H9 (cell line): ENCODE data around the gene FAM184A. TPM values are rescaled to one million over a fixed set of nuclear protein-coding genes. Genes with fewer than 3 reads are reported as not detected.

Source experiments
- DNase-seq: peaks from one replicate; pipeline ENCODE4 v3.0.0-alpha.2; 2017
- H2AFZ ChIP-seq: one replicate; pipeline ENCODE4 v1.6.1; 2013; ENCODE audit warnings: mild to moderate bottlenecking, low read length, control low read depth, moderate library complexity
- H2AK5ac ChIP-seq: 2 replicates; pipeline ENCODE4 v1.6.1; 2013; ENCODE audit warnings: low read length, control low read depth, mixed read lengths; ENCODE audit not compliant: insufficient read length
- H2BK120ac ChIP-seq: one replicate; pipeline ENCODE4 v1.6.1; 2013; ENCODE audit warnings: low read depth, mild to moderate bottlenecking, low read length, control low read depth, inconsistent platforms; ENCODE audit not compliant: poor library complexity, severe bottlenecking
- H2BK12ac ChIP-seq: 2 replicates; pipeline ENCODE4 v1.6.1; 2013; ENCODE audit warnings: low read length, control low read depth, mixed read lengths, low read depth; ENCODE audit not compliant: insufficient read length
- H2BK15ac ChIP-seq: 2 replicates; pipeline ENCODE4 v1.6.1; 2013; ENCODE audit warnings: low read depth, low read length, control low read depth
- H2BK20ac ChIP-seq: one replicate; pipeline ENCODE4 v1.6.1; 2013; ENCODE audit warnings: low read depth, mild to moderate bottlenecking, low read length, control low read depth, inconsistent platforms; ENCODE audit not compliant: poor library complexity, severe bottlenecking
- H2BK5ac ChIP-seq: 2 replicates; pipeline ENCODE4 v1.6.1; 2013; ENCODE audit warnings: low read length, control low read depth, mixed read lengths; ENCODE audit not compliant: insufficient read length
- H3K14ac ChIP-seq: 2 replicates; pipeline ENCODE4 v1.6.1; 2013; ENCODE audit warnings: low read length, control low read depth; ENCODE audit not compliant: insufficient read depth
- H3K18ac ChIP-seq: 2 replicates; pipeline ENCODE4 v1.6.1; 2013; ENCODE audit warnings: low read depth, mild to moderate bottlenecking, mixed read lengths, low read length, control low read depth; ENCODE audit not compliant: insufficient read length
- H3K23ac ChIP-seq: 2 replicates; pipeline ENCODE4 v1.6.1; 2013; ENCODE audit warnings: low read length, control low read depth, mixed read lengths, low read depth; ENCODE audit not compliant: insufficient read length
- H3K23me2 ChIP-seq: 2 replicates; pipeline ENCODE4 v1.6.1; 2013; ENCODE audit warnings: low read depth, mild to moderate bottlenecking, mixed read lengths, low read length, control low read depth; ENCODE audit not compliant: insufficient read length, poor library complexity, severe bottlenecking
- H3K27ac ChIP-seq: 2 replicates; pipeline ENCODE4 v1.5.1; 2013; ENCODE audit warnings: low read length, control low read depth, mixed read lengths, low read depth; ENCODE audit not compliant: insufficient read length
- H3K27me3 ChIP-seq: 2 replicates; pipeline ENCODE4 v1.6.1; 2013; ENCODE audit warnings: low read length, control low read depth, inconsistent platforms; ENCODE audit not compliant: insufficient read depth
- H3K4ac ChIP-seq: 2 replicates; pipeline ENCODE4 v1.6.1; 2013; ENCODE audit warnings: low read depth, mild to moderate bottlenecking, control low read depth, inconsistent platforms, low read length, moderate library complexity
- H3K4me1 ChIP-seq: 2 replicates; pipeline ENCODE4 v1.6.1; 2013; ENCODE audit warnings: low read length, control low read depth, inconsistent platforms; ENCODE audit not compliant: insufficient read depth
- H3K4me2 ChIP-seq: 2 replicates; pipeline ENCODE4 v1.6.1; 2013; ENCODE audit warnings: low read length, control low read depth, mixed read lengths; ENCODE audit not compliant: insufficient read length, insufficient read depth
- H3K56ac ChIP-seq: 2 replicates; pipeline ENCODE4 v1.6.1; 2013; ENCODE audit warnings: low read depth, mild to moderate bottlenecking, mixed read lengths, low read length, control low read depth; ENCODE audit not compliant: insufficient read length
- H3K79me1 ChIP-seq: 2 replicates; pipeline ENCODE4 v1.6.1; 2013; ENCODE audit warnings: low read depth, mild to moderate bottlenecking, moderate library complexity, low read length, control low read depth, inconsistent platforms; ENCODE audit not compliant: insufficient read depth, poor library complexity, severe bottlenecking
- H3K79me2 ChIP-seq: 2 replicates; pipeline ENCODE4 v1.6.1; 2013; ENCODE audit warnings: low read length, control low read depth, inconsistent platforms; ENCODE audit not compliant: insufficient read depth
- H3K9ac ChIP-seq: 2 replicates; pipeline ENCODE4 v1.6.1; 2013; ENCODE audit warnings: low read length, control low read depth, mixed read lengths; ENCODE audit not compliant: insufficient read length; ENCODE audit errors: extremely low read depth
- H3K9me3 ChIP-seq: one replicate; pipeline ENCODE4 v1.6.1; 2013; ENCODE audit warnings: low read depth, low read length, inconsistent platforms; ENCODE audit not compliant: control insufficient read depth
- H3T11ph ChIP-seq: one replicate; pipeline ENCODE4 v1.6.1; 2013; ENCODE audit warnings: mild to moderate bottlenecking, low read length, control low read depth, inconsistent platforms
- H4K20me1 ChIP-seq: one replicate; pipeline ENCODE4 v1.6.1; 2013; ENCODE audit not compliant: control insufficient read depth, insufficient read length, insufficient read depth
- H4K5ac ChIP-seq: 2 replicates; pipeline ENCODE4 v1.6.1; 2013; ENCODE audit warnings: low read depth, mild to moderate bottlenecking, mixed read lengths, low read length, control low read depth; ENCODE audit not compliant: insufficient read length
- H4K8ac ChIP-seq: replicated peaks from 2 replicates; pipeline ENCODE4 v1.6.1; 2013; ENCODE audit warnings: low read length, control low read depth, mixed read lengths, low read depth; ENCODE audit not compliant: insufficient read length
- H4K91ac ChIP-seq: 2 replicates; pipeline ENCODE4 v1.6.1; 2013; ENCODE audit warnings: low read depth, mild to moderate bottlenecking, moderate library complexity, mixed read lengths, low read length, control low read depth; ENCODE audit not compliant: insufficient read length
- H3K27ac Mint-ChIP-seq, 3 experiments: 2 replicates in 2 of 3; 3 replicates in 1 of 3; pipeline ENCODE4 v1.8.0; 2020 to 2021; ENCODE audit warnings: mixed read lengths in 3 of 3, mild to moderate bottlenecking in 1 of 3, moderate library complexity in 1 of 3
- H3K27me3 Mint-ChIP-seq: 2 replicates; pipeline ENCODE4 v1.8.0; 2021; ENCODE audit warnings: low read depth, mild to moderate bottlenecking, moderate library complexity, mixed read lengths
- H3K36me3 Mint-ChIP-seq, 3 experiments: 2 replicates in 2 of 3; 3 replicates in 1 of 3; pipeline ENCODE4 v1.8.0; 2020 to 2021; ENCODE audit warnings: low read depth in 3 of 3, mixed read lengths in 3 of 3; ENCODE audit not compliant: insufficient read depth in 1 of 3
- H3K4me1 Mint-ChIP-seq, 2 experiments: 2 replicates each; pipeline ENCODE4 v1.8.0; 2020; ENCODE audit warnings: mixed read lengths in 2 of 2
- H3K4me3 Mint-ChIP-seq, 2 experiments: 2 replicates in 1 of 2; 3 replicates in 1 of 2; pipeline ENCODE4 v1.8.0; 2020 to 2021; ENCODE audit warnings: mild to moderate bottlenecking in 2 of 2, mixed read lengths in 2 of 2, moderate library complexity in 1 of 2
- H3K9me3 Mint-ChIP-seq, 2 experiments: 2 replicates in 1 of 2; 3 replicates in 1 of 2; pipeline ENCODE4 v1.8.0; 2020; ENCODE audit warnings: mild to moderate bottlenecking in 2 of 2, mixed read lengths in 2 of 2, moderate library complexity in 1 of 2
- WGBS: extraction: QIAGEN DNeasy Blood & Tissue Kit; methylation state at CpG from one replicate; pipeline ENCODE4 v1.1.7; 2013; ENCODE audit warnings: missing lambda C conversion rate, low lambda C conversion rate, mixed read lengths; ENCODE audit not compliant: insufficient read length; ENCODE audit errors: extremely low coverage; 5-methylcytosine and 5-hydroxymethylcytosine counted together
- total RNA-seq: library from RNA; stranded (reverse); gene quantifications from 2 replicates; pipeline ENCODE4 v1.2.1, GENCODE V29; 2021
- TF ChIP-seq, protein P1 (sequence below): fragments of 200-600 bp; sonication (generic); conservative IDR thresholded peaks from 3 replicates; pipeline ENCODE4 v1.8.0; 2021; ENCODE audit warnings: antibody characterized with exemption, mild to moderate bottlenecking

The FAM184A gene
- total RNA-seq, 1 experiment from 2014 or later = 11.4 TPM

DNA sequence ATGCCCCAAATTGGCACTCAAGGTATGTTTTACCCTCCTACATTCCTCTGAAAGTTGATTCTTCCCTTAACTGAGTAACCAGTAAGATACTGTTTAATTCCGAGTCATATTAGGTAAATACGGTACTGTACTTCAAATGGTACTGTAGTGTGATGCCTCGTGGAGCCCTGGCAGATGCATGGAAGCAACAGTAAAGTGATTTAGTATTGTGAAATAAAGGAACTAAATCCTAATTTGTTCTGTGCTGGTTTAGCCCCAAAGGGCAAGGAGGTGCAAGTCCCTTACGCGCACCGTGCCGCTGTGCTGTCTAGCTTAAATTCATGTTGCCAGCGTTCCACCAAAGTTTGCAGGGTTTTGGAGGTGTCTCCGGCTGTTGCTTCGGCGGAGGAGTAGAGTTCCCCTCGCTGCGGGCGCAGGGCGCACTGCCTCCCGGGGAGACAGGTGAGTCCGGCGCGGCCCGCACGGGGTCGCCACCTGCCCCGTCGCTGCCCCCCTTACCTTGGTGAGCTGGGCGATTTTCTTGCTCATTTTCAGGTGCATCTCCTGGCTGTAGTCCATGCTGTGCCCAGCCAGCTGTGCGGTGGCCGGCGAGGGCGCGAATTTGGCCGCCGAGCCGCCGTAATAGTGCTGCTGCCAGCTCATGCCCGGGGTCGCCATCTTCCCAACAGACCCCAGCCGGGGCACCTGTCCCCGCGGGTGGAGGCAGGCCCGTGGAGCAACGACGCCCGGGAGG is 655 bp downstream of the FAM184A start:
- Histone ChIP-seq H3K9me3 (peaks cover 3% of the 10 kb centered on the region), H3K4me2 (peak overlapping the region; percentile 82), H2AFZ (no peak overlapping the region), H4K5ac (no peak overlapping the region), H2BK15ac (no peak overlapping the region), H3K27ac (no peak overlapping the region), H3K56ac (no peak overlapping the region), H3K18ac (peak overlapping the region; percentile 29), H2BK120ac (no peak overlapping the region), H2BK20ac (no peak overlapping the region), H4K20me1 (no peaks in the 10 kb centered on the region), H3K14ac (peak overlapping the region; percentile 74; the same call in 1 of the 2 replicates), H3K23me2 (peaks cover 8% of the 10 kb centered on the region), H2AK5ac (no peak overlapping the region), H3K27me3 (no peaks in the 10 kb centered on the region; the same call in 1 of the 2 replicates), H3T11ph (no peak overlapping the region), H3K4me1 (no peaks in the 10 kb centered on the region), H3K4ac (no peak overlapping the region), H3K79me2 (no peaks in the 10 kb centered on the region), H3K9ac (no peak overlapping the region), H3K23ac (no peak overlapping the region), H3K79me1 (no peaks in the 10 kb centered on the region), H2BK12ac (no peak overlapping the region), H4K8ac (no peak overlapping the region), H4K91ac (no peak overlapping the region), H2BK5ac (no peak overlapping the region)
- peak; percentile 78 for DNase-seq
- H3K36me3 Mint-ChIP-seq = peaks cover 2 to 11% (median 8%) of the 10 kb centered on the region in 3 experiments
- no peak overlapping the region; a peak in 1 of 7 replicates for H3K27ac Mint-ChIP-seq
- peaks cover 37% of the 10 kb centered on the region for H3K27me3 Mint-ChIP-seq
- TF ChIP-seq, protein P1, sequence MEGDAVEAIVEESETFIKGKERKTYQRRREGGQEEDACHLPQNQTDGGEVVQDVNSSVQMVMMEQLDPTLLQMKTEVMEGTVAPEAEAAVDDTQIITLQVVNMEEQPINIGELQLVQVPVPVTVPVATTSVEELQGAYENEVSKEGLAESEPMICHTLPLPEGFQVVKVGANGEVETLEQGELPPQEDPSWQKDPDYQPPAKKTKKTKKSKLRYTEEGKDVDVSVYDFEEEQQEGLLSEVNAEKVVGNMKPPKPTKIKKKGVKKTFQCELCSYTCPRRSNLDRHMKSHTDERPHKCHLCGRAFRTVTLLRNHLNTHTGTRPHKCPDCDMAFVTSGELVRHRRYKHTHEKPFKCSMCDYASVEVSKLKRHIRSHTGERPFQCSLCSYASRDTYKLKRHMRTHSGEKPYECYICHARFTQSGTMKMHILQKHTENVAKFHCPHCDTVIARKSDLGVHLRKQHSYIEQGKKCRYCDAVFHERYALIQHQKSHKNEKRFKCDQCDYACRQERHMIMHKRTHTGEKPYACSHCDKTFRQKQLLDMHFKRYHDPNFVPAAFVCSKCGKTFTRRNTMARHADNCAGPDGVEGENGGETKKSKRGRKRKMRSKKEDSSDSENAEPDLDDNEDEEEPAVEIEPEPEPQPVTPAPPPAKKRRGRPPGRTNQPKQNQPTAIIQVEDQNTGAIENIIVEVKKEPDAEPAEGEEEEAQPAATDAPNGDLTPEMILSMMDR = peak; percentile 66
- peaks cover 31 to 32% of the 10 kb centered on the region in 2 experiments for H3K4me1 Mint-ChIP-seq
- no CpG with 5 or more reads among the region's 43 CpGs for whole genome bisulfite sequencing
- peak overlapping the region; percentile 73 to 82 for H3K4me3 Mint-ChIP-seq
- peaks cover 12 to 18% of the 10 kb centered on the region in 2 experiments for H3K9me3 Mint-ChIP-seq
